Tibial nerve (tissue), 4 donors: ENCODE measurements around the gene INO80. TPM values are rescaled to one million over a fixed set of nuclear protein-coding genes. Genes with fewer than 3 reads are reported as not detected.
A peak's percentile ranks its signal among the peaks of the same experiment; 100 is the strongest.

Source experiments
- DNase-seq, 2 donors: peaks; one replicate each; pipeline ENCODE4 v3.0.0-alpha.2; 2019; ENCODE audit warnings: low spot score in 2 of 2
- H3K27ac ChIP-seq, 4 donors: fragments of 200-600 bp; sonication (generic) in 3 of 4; one replicate each; pipeline ENCODE4 v1.5.1; 2017 to 2019; ENCODE audit warnings: mild to moderate bottlenecking in 1 of 4
- H3K27me3 ChIP-seq, 2 donors: fragments of 200-600 bp; sonication (generic) in 1 of 2; one replicate each; pipeline versions ENCODE4 v1.5.1 to v1.6.0; 2017 to 2019
- H3K36me3 ChIP-seq, 3 donors: fragments of 200-600 bp; sonication (generic); one replicate each; pipeline ENCODE4 v1.5.1; 2018 to 2019
- H3K4me1 ChIP-seq, 4 donors: fragments of 200-600 bp; sonication (generic) in 3 of 4; one replicate each; pipeline ENCODE4 v1.5.1; 2017 to 2019
- H3K4me3 ChIP-seq, 4 donors: fragments of 200-600 bp; sonication (generic) in 3 of 4; one replicate each; pipeline ENCODE4 v1.5.1; 2017 to 2019; ENCODE audit warnings: mild to moderate bottlenecking in 1 of 4, moderate library complexity in 1 of 4
- H3K9me3 ChIP-seq, 4 donors: fragments of 200-600 bp; sonication (generic) in 3 of 4; one replicate each; pipeline ENCODE4 v1.5.1; 2017 to 2019
- CTCF ChIP-seq, 5 experiments: fragments of 200-600 bp in 3 of 5; fragments of 450-650 bp in 2 of 5; sonication (generic) in 3 of 5; IDR thresholded peaks; one replicate each; pipeline ENCODE4 v1.5.1; 2016 to 2019; ENCODE audit warnings: antibody characterized with exemption in 5 of 5, mild to moderate bottlenecking in 3 of 5, moderate library complexity in 2 of 5
- EP300 ChIP-seq, 2 donors: sonication (generic); formaldehyde crosslinking; IDR thresholded peaks; one replicate each; pipeline ENCODE4 v1.6.1; 2017; ENCODE audit warnings: antibody characterized with exemption in 2 of 2, mild to moderate bottlenecking in 1 of 2
- POLR2A ChIP-seq, 2 donors: fragments of 450-650 bp; IDR thresholded peaks; one replicate each; pipeline ENCODE4 v1.6.1; 2017; ENCODE audit warnings: antibody characterized with exemption in 2 of 2, mild to moderate bottlenecking in 2 of 2, moderate library complexity in 2 of 2
- WGBS, 2 donors: methylation state at CpG; one replicate each; pipeline ENCODE4 v1.1.5; 2018; 5-methylcytosine and 5-hydroxymethylcytosine counted together
- total RNA-seq, 4 donors: library from RNA; depleted of rRNA; stranded (reverse); fragments of >200 nt; gene quantifications; one replicate each; pipeline ENCODE4 v1.1.0, GENCODE V29; 2016

Gene INO80
- total RNA-seq, 4 donors from 2014 or later, result 21.6 to 40.8 (median 33.2) TPM

GRCh38 chr15:40933517-40933902 is 182.6 kb downstream of the INO80 start:
- Histone ChIP-seq H3K36me3 (no peaks in the 10 kb centered on the region), H3K4me3 (no peak overlapping the region), H3K27me3 (peaks cover 0 to 45% of the 10 kb centered on the region in 2 donors), H3K27ac (no peak overlapping the region), H3K9me3 (no peaks in the 10 kb centered on the region), H3K4me1 (peaks cover 0 to 33% (median 26%) of the 10 kb centered on the region in 4 donors)
- TF ChIP-seq CTCF (IDR thresholded peaks at IDR 0.05) (no peak), POLR2A (IDR thresholded peaks at IDR 0.05) (no peak)
- no peak for DNase-seq
- WGBS, 2 donors, result 67 to 81% methylated on average over 3 of the region's 3 CpGs

GRCh38 chr15:40932649-40933516 is 183.2 kb downstream of the INO80 start:
- DNase-seq, result no peak
- Histone ChIP-seq H3K36me3 (no peaks in the 10 kb centered on the region), H3K4me3 (peak overlapping the region in 1 of 4 donors; percentile 56), H3K4me1 (peaks cover 0 to 39% (median 32%) of the 10 kb centered on the region in 4 donors), H3K9me3 (no peaks in the 10 kb centered on the region), H3K27ac (no peak overlapping the region), H3K27me3 (peaks cover 0 to 52% of the 10 kb centered on the region in 2 donors)
- TF ChIP-seq POLR2A (IDR thresholded peaks at IDR 0.05), result no peak
- no peak for TF ChIP-seq CTCF (IDR thresholded peaks at IDR 0.05)
- no peak for TF ChIP-seq EP300 (IDR thresholded peaks at IDR 0.05)
- 65 to 77% methylated on average over 11 of the region's 11 CpGs for WGBS, 2 donors

- Histone ChIP-seq H3K4me1 (peaks cover 0 to 46% (median 36%) of the 10 kb centered on the region in 4 donors), H3K27ac (no peak overlapping the region), H3K27me3 (peaks cover 0 to 59% of the 10 kb centered on the region in 2 donors), H3K36me3 (no peaks in the 10 kb centered on the region), H3K4me3 (peak overlapping the region in 1 of 4 donors; percentile 56), H3K9me3 (no peaks in the 10 kb centered on the region)
- DNase-seq, result no peak
- 79 to 88% methylated on average over 8 of the region's 8 CpGs for WGBS, 2 donors
- TF ChIP-seq EP300 (IDR thresholded peaks at IDR 0.05) (no peak), CTCF (IDR thresholded peaks at IDR 0.05) (no peak), POLR2A (IDR thresholded peaks at IDR 0.05) (no peak)
Observed at GRCh38 chr15:40932156-40932555, 183.9 kb downstream of the INO80 start.

- TF ChIP-seq POLR2A (IDR thresholded peaks at IDR 0.05) (no peak), EP300 (IDR thresholded peaks at IDR 0.05) (no peak)
- Histone ChIP-seq H3K36me3 (no peaks in the 10 kb centered on the region), H3K4me3 (peak overlapping the region in 2 of 4 donors; percentile 42 to 56), H3K27ac (peak overlapping the region in 1 of 4 donors; percentile 30), H3K4me1 (peaks cover 0 to 51% (median 39%) of the 10 kb centered on the region in 4 donors), H3K27me3 (peaks cover 0 to 65% of the 10 kb centered on the region in 2 donors), H3K9me3 (no peaks in the 10 kb centered on the region)
- DNase-seq, result no peak
- whole genome bisulfite sequencing, 2 donors, result 63 to 77% methylated on average over 10 to 16 of the region's 16 CpGs
Observed at GRCh38 chr15:40931300-40932142, 184.6 kb downstream of the INO80 start.

GRCh38 chr15:40930430-40931299 is 185.4 kb downstream of the INO80 start:
- Histone ChIP-seq H3K36me3 (no peaks in the 10 kb centered on the region), H3K9me3 (no peaks in the 10 kb centered on the region), H3K27ac (peak overlapping the region in 1 of 4 donors; percentile 34), H3K27me3 (peaks cover 0 to 74% of the 10 kb centered on the region in 2 donors), H3K4me3 (peak overlapping the region in 3 of 4 donors; percentile 22 to 56 (median 42)), H3K4me1 (peaks cover 0 to 60% (median 46%) of the 10 kb centered on the region in 4 donors)
- no peak for DNase-seq
- 1% methylated on average over 42 to 44 of the region's 46 CpGs for WGBS, 2 donors
- TF ChIP-seq CTCF (IDR thresholded peaks at IDR 0.05), result peak in 1 of 5 experiments; percentile 19
- no peak for TF ChIP-seq POLR2A (IDR thresholded peaks at IDR 0.05)
- TF ChIP-seq EP300 (IDR thresholded peaks at IDR 0.05), result peak in 1 of 2 donors; percentile 20
